ENCODE measurements around the gene MYO5B. TPM values are rescaled to one million over a fixed set of nuclear protein-coding genes. Genes with fewer than 3 reads are reported as not detected.

Gene MYO5B
- polyA plus RNA-seq, 1 donor from 2014 or later, result 0.42 TPM

DNA sequence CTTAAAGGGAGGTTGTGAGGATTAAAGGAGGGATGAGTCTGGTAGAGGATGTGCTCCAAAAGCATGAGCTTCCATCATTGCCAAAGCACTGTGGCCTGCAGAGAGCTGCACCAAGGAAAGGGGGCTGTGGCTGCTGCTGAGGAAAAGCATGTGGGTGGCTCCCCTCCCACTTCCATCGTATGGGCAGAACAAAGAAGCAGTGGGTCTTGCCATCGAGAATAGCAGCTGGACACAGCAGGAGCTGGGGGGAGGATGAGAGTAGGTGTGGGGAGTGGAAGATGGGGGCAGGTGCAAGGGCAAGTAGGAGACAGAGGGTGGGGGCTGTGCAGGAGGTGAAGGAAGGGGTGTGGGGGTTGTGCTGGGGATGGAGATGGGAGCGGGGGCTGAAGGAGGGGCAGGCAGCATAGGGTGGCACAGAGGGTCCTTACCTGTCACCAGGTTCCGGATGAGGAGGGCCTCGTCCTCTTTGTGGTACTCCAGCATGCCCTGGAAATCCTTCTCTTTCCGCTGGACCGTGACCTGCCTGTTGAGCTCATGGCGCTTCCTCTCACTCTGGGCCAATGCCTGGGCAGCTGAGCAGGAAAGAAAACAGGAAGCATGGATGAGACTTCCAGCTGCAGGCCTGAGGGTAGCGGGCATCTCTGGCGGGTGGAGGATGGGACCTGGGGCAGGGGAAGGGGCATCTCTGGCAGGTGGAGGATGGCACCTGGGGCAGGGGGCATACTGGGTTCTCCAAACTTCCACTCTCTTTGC is 348.1 kb downstream of the MYO5B start:
- TF ChIP-seq RAD21 (conservative IDR thresholded peaks at IDR 0.05) (no peak), POLR2AphosphoS5 (IDR thresholded peaks at IDR 0.05) (no peak), MXI1 (conservative IDR thresholded peaks at IDR 0.05; ENCODE audit: poor library complexity, severe bottlenecking) (no peak), TAF1 (IDR thresholded peaks at IDR 0.05; ENCODE audit: low read depth) (no peak), SMC3 (conservative IDR thresholded peaks at IDR 0.05; ENCODE audit: poor library complexity) (no peak)
- H3K27ac ChIP-seq (ENCODE audit: low read length), result no peak overlapping the region

DNA sequence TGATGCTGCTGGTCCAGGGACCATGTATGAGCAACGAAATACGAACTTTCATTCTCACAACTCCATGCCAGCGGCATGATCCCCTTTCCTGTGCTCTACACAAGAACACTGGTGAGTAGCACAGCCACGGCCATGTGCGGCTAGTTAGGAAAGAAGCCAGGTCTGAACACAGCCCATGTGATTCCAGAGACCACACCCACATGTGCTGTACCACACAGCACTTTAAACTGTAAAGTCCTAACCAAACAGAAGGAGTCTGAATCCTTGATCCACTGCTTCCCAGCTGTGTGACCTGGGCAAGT is 348.6 kb downstream of the MYO5B start:
- Histone ChIP-seq H4K20me1 (ENCODE audit: insufficient read depth) (no peaks in the 10 kb centered on the region), H3K27ac (ENCODE audit: low read length) (no peak overlapping the region), H3K4me3 (ENCODE audit: low read length) (no peak overlapping the region), H3F3A (ENCODE audit: insufficient read depth, low read length, poor library complexity, severe bottlenecking) (no peaks in the 10 kb centered on the region), H3K9me3 (ENCODE audit: low read length) (no peaks in the 10 kb centered on the region), H3K9me2 (ENCODE audit: insufficient read depth, low read length) (no peaks in the 10 kb centered on the region), H3K36me3 (ENCODE audit: insufficient read depth, low read length) (no peaks in the 10 kb centered on the region), H3K79me2 (replicated peaks; ENCODE audit: insufficient read depth, low read length) (no peaks in the 10 kb centered on the region), H3K9ac (ENCODE audit: low read length) (no peak overlapping the region), H3K27me3 (ENCODE audit: insufficient read depth, low read depth, low read length) (no peaks in the 10 kb centered on the region), H3K4me2 (ENCODE audit: low read length) (no peak overlapping the region), H2AFZ (ENCODE audit: low read depth, low read length) (no peak overlapping the region)
- TF ChIP-seq MXI1 (conservative IDR thresholded peaks at IDR 0.05; ENCODE audit: poor library complexity, severe bottlenecking) (no peak), SMC3 (conservative IDR thresholded peaks at IDR 0.05; ENCODE audit: poor library complexity) (no peak), REST (IDR thresholded peaks at IDR 0.05; ENCODE audit: borderline replicate concordance) (no peak), POLR2AphosphoS5 (IDR thresholded peaks at IDR 0.05) (no peak), EP300 (conservative IDR thresholded peaks at IDR 0.05; ENCODE audit: poor library complexity, severe bottlenecking) (no peak), RAD21 (conservative IDR thresholded peaks at IDR 0.05) (no peak), TAF1 (IDR thresholded peaks at IDR 0.05; ENCODE audit: low read depth) (no peak), EZH2 (IDR thresholded peaks at IDR 0.05; ENCODE audit: borderline replicate concordance, insufficient read depth, low read length, poor library complexity, severe bottlenecking) (no peak)
- TF ChIP-seq, protein P1, sequence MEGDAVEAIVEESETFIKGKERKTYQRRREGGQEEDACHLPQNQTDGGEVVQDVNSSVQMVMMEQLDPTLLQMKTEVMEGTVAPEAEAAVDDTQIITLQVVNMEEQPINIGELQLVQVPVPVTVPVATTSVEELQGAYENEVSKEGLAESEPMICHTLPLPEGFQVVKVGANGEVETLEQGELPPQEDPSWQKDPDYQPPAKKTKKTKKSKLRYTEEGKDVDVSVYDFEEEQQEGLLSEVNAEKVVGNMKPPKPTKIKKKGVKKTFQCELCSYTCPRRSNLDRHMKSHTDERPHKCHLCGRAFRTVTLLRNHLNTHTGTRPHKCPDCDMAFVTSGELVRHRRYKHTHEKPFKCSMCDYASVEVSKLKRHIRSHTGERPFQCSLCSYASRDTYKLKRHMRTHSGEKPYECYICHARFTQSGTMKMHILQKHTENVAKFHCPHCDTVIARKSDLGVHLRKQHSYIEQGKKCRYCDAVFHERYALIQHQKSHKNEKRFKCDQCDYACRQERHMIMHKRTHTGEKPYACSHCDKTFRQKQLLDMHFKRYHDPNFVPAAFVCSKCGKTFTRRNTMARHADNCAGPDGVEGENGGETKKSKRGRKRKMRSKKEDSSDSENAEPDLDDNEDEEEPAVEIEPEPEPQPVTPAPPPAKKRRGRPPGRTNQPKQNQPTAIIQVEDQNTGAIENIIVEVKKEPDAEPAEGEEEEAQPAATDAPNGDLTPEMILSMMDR (IDR thresholded peaks at IDR 0.05; ENCODE audit: poor library complexity, severe bottlenecking), result no peak

More for the DNA sequence above, 348.1 kb downstream of the MYO5B start:
- H3K27me3 ChIP-seq (ENCODE audit: insufficient read depth, low read depth, low read length), result no peaks in the 10 kb centered on the region
- no peak overlapping the region for H3K9ac ChIP-seq (ENCODE audit: low read length)
- no peaks in the 10 kb centered on the region for H3F3A ChIP-seq (ENCODE audit: insufficient read depth, low read length, poor library complexity, severe bottlenecking)
- no peaks in the 10 kb centered on the region for H4K20me1 ChIP-seq (ENCODE audit: insufficient read depth)
- no peaks in the 10 kb centered on the region for H3K9me2 ChIP-seq (ENCODE audit: insufficient read depth, low read length)
- H3K36me3 ChIP-seq (ENCODE audit: insufficient read depth, low read length), result no peaks in the 10 kb centered on the region
- H3K9me3 ChIP-seq (ENCODE audit: low read length), result no peaks in the 10 kb centered on the region
- no peak overlapping the region for H3K4me2 ChIP-seq (ENCODE audit: low read length)
- H3K79me2 ChIP-seq (replicated peaks; ENCODE audit: insufficient read depth, low read length), result no peaks in the 10 kb centered on the region
- H3K4me3 ChIP-seq (ENCODE audit: low read length), result no peak overlapping the region
- H2AFZ ChIP-seq (ENCODE audit: low read depth, low read length), result no peak overlapping the region
